Measurements from ENCODE around the gene FN1.

GRCh38 chr2:215358312-215358845 lies 77.5 kb downstream of the FN1 start:
- TF ChIP-seq CTCF (conservative IDR thresholded peaks at IDR 0.05 in 1 of 2, IDR thresholded peaks at IDR 0.05 in 1 of 2; ENCODE audit: extremely low read depth in 1 of 2, insufficient read depth in 1 of 2, low read depth in 1 of 2, low read length in 2 of 2) (no peak), EZH2 (IDR thresholded peaks at IDR 0.05; ENCODE audit: borderline replicate concordance, low read length) (no peak)

Data from mammary epithelial cell (primary cell).